Liver (tissue), 9 donors: ENCODE data around the gene INPP4B. TPM values are rescaled to one million over a fixed set of nuclear protein-coding genes. Genes with fewer than 3 reads are reported as not detected.
"Not testable (repeated sequence)": the region's sequence is repeated elsewhere in the genome, so short reads cannot be mapped to it uniquely, and the experiment has no call there.

Experiments used
- DNase-seq: peaks from one replicate; pipeline ENCODE4 v3.0.0-alpha.2; 2017; ENCODE audit warnings: low spot score
- H3K27ac ChIP-seq, 2 donors: one replicate each; pipeline ENCODE4 v1.7.0; 2013; ENCODE audit warnings: inconsistent platforms in 2 of 2, low read length in 2 of 2, control low read depth in 1 of 2, low read depth in 1 of 2, mild to moderate bottlenecking in 1 of 2
- H3K27me3 ChIP-seq, 4 donors: one replicate each; pipeline versions ENCODE4 v1.6.1 to v1.7.0; 2013; ENCODE audit warnings: low read length in 3 of 4, inconsistent platforms in 1 of 4, mild to moderate bottlenecking in 1 of 4, moderate library complexity in 1 of 4; ENCODE audit not compliant: control insufficient read depth in 4 of 4, insufficient read depth in 4 of 4
- H3K36me3 ChIP-seq, 4 donors: one replicate each; pipeline versions ENCODE4 v1.6.1 to v1.7.0; 2013; ENCODE audit warnings: low read length in 3 of 4, mild to moderate bottlenecking in 3 of 4, low read depth in 1 of 4, moderate library complexity in 1 of 4; ENCODE audit not compliant: control insufficient read depth in 4 of 4, insufficient read depth in 3 of 4
- H3K4me1 ChIP-seq, 4 donors: one replicate each; pipeline versions ENCODE4 v1.6.1 to v1.7.0; 2013; ENCODE audit warnings: low read length in 3 of 4, mild to moderate bottlenecking in 3 of 4, moderate library complexity in 1 of 4; ENCODE audit not compliant: control insufficient read depth in 4 of 4, insufficient read depth in 4 of 4
- H3K4me3 ChIP-seq, 3 donors: one replicate each; pipeline versions ENCODE4 v1.6.1 to v1.7.0; 2013; ENCODE audit warnings: low read length in 3 of 3, control low read depth in 1 of 3, low read depth in 1 of 3, mild to moderate bottlenecking in 1 of 3
- H3K9ac ChIP-seq, 2 donors: one replicate each; pipeline ENCODE4 v1.7.0; 2013; ENCODE audit warnings: low read length in 2 of 2, mild to moderate bottlenecking in 2 of 2, moderate library complexity in 2 of 2, control low read depth in 1 of 2, low read depth in 1 of 2
- H3K9me3 ChIP-seq, 4 donors: one replicate each; pipeline versions ENCODE4 v1.6.1 to v1.7.0; 2013; ENCODE audit warnings: low read length in 3 of 4; ENCODE audit not compliant: control insufficient read depth in 4 of 4
- ATF3 ChIP-seq: IDR thresholded peaks from 2 replicates; pipeline ENCODE4 v1.6.1; 2016; ENCODE audit warnings: antibody characterized with exemption
- CTCF ChIP-seq: fragments of 150-350 bp; IDR thresholded peaks from 2 replicates; pipeline ENCODE4 v1.5.1; 2017; ENCODE audit warnings: improper control_type of control experiment, low read depth, low read length; ENCODE audit not compliant: missing input control
- EGR1 ChIP-seq, 2 donors: IDR thresholded peaks; 2 replicates each; pipeline ENCODE4 v1.6.1; 2016 to 2018; ENCODE audit warnings: antibody characterized with exemption in 2 of 2, low read depth in 2 of 2
- FOXA1 ChIP-seq: IDR thresholded peaks from 2 replicates; pipeline ENCODE4 v1.6.1; 2016; ENCODE audit warnings: antibody characterized with exemption
- FOXA2 ChIP-seq: IDR thresholded peaks from 2 replicates; pipeline ENCODE4 v1.6.1; 2016; ENCODE audit warnings: antibody characterized with exemption
- HNF4A ChIP-seq, 2 donors: conservative IDR thresholded peaks; 2 replicates each; pipeline ENCODE4 v1.6.1; 2016; ENCODE audit warnings: antibody characterized with exemption in 2 of 2, mild to moderate bottlenecking in 2 of 2
- HNF4G ChIP-seq: IDR thresholded peaks from 2 replicates; pipeline ENCODE4 v1.6.1; 2016; ENCODE audit warnings: antibody characterized with exemption
- JUND ChIP-seq, 2 donors: IDR thresholded peaks; 2 replicates each; pipeline ENCODE4 v1.6.1; 2016; ENCODE audit warnings: antibody characterized with exemption in 2 of 2
- MAX ChIP-seq: IDR thresholded peaks from 2 replicates; pipeline ENCODE4 v1.6.1; 2016; ENCODE audit warnings: antibody characterized with exemption
- NR2F2 ChIP-seq: IDR thresholded peaks from 2 replicates; pipeline ENCODE4 v1.6.1; 2016; ENCODE audit warnings: antibody characterized with exemption
- RAD21 ChIP-seq, 2 donors: IDR thresholded peaks; 2 replicates each; pipeline ENCODE4 v1.6.1; 2016; ENCODE audit warnings: antibody characterized with exemption in 2 of 2, mild to moderate bottlenecking in 2 of 2
- REST ChIP-seq: IDR thresholded peaks from 2 replicates; pipeline ENCODE4 v1.6.1; 2016; ENCODE audit warnings: antibody characterized with exemption, mild to moderate bottlenecking
- SP1 ChIP-seq: IDR thresholded peaks from 2 replicates; pipeline ENCODE4 v1.6.1; 2018; ENCODE audit warnings: antibody characterized with exemption, mild to moderate bottlenecking
- TAF1 ChIP-seq: conservative IDR thresholded peaks from 2 replicates; pipeline ENCODE4 v1.6.1; 2016; ENCODE audit warnings: antibody characterized with exemption, mild to moderate bottlenecking
- YY1 ChIP-seq: IDR thresholded peaks from 2 replicates; pipeline ENCODE4 v1.6.1; 2016; ENCODE audit warnings: antibody characterized with exemption, mild to moderate bottlenecking
- ZBTB33 ChIP-seq: IDR thresholded peaks from 2 replicates; pipeline ENCODE4 v1.6.1; 2016; ENCODE audit warnings: antibody characterized with exemption
- WGBS: extraction: QIAGEN DNeasy Blood & Tissue Kit; methylation state at CpG from one replicate; pipeline ENCODE4 v1.1.7; 2013; 5-methylcytosine and 5-hydroxymethylcytosine counted together
- polyA plus RNA-seq, 2 donors: library from polyadenylated mRNA; stranded (reverse) in 1 of 2; unstranded in 1 of 2; fragments of 200-250 nt in 1 of 2; fragments of >200 nt in 1 of 2; fragmentation: Nextera tagmentation in 1 of 2; extraction: Ambion mirVana in 1 of 2; gene quantifications; one replicate each; pipeline versions ENCODE4 v1.2.1 to v1.2.3, GENCODE V29; 2013 to 2015
- total RNA-seq, 2 donors: library from RNA; depleted of rRNA; stranded (reverse); fragments of >200 nt; gene quantifications; one replicate each; pipeline ENCODE4 v1.2.3, GENCODE V29; 2014
- donor health status: healthy.
- donor health status: healthy.
- donor health status: healthy.
- donor health status: healthy.
- donor health status: healthy.

Gene INPP4B
- total and polyA plus RNA-seq, 4 donors: 0.43 to 2.8 (median 1.6) TPM

- TF ChIP-seq ZBTB33 (no peak), YY1 (no peak), TAF1 (no peak), MAX (no peak)
These were observed 333.9 kb downstream of the INPP4B start (continued) for GRCh38 chr4:142512161-142512560.

GRCh38 chr4:142509881-142510280 lies 336.2 kb downstream of the INPP4B start:
- 98% methylated on average over 1 of the region's 1 CpG for WGBS
- no peaks in the 10 kb centered on the region for H3K4me1 ChIP-seq
- TF ChIP-seq CTCF (no peak), HNF4G (no peak), ATF3 (no peak), EGR1 (IDR thresholded peaks at IDR 0.05; ENCODE audit: low read depth in 2 of 2) (no peak), NR2F2 (no peak), HNF4A (conservative IDR thresholded peaks at IDR 0.05) (no peak), RAD21 (IDR thresholded peaks at IDR 0.05) (no peak), JUND (IDR thresholded peaks at IDR 0.05) (no peak), YY1 (no peak), REST (no peak), FOXA2 (no peak), TAF1 (no peak), FOXA1 (no peak), MAX (no peak), SP1 (no peak)

GRCh38 chr4:142509381-142509780 lies 336.7 kb downstream of the INPP4B start:
- not testable (repeated sequence) for DNase-seq, H3K27me3 ChIP-seq, H3K36me3 ChIP-seq, H3K27ac ChIP-seq, H3K4me1 ChIP-seq, H3K4me3 ChIP-seq, H3K9me3 ChIP-seq, H3K9ac ChIP-seq
- WGBS: 82% methylated on average over 2 of the region's 2 CpGs

More at GRCh38 chr4:142509881-142510280, 336.2 kb downstream of the INPP4B start:
- Histone ChIP-seq H3K9me3 (no peaks in the 10 kb centered on the region), H3K4me3 (no peak overlapping the region), H3K27ac (no peak overlapping the region), H3K27me3 (no peaks in the 10 kb centered on the region), H3K36me3 (no peaks in the 10 kb centered on the region), H3K9ac (no peak overlapping the region)
- no peak for DNase-seq
